Adrenal gland (tissue), 5 donors: ENCODE results near the gene EFCAB12.
"Not testable (repeated sequence)": the region's sequence is repeated elsewhere in the genome, so short reads cannot be mapped to it uniquely, and the experiment has no call there.

Experiments used
- POLR2A ChIP-seq, 2 donors: fragments of 450-650 bp; IDR thresholded peaks; one replicate each; pipeline ENCODE4 v1.6.1; 2017; ENCODE audit warnings: antibody characterized with exemption in 2 of 2, mild to moderate bottlenecking in 2 of 2, moderate library complexity in 1 of 2
- TF ChIP-seq, protein P1 (sequence below), 6 experiments: fragments of 450-650 bp in 4 of 6; fragments of 200-600 bp in 2 of 6; sonication (generic) in 1 of 6; IDR thresholded peaks; 1 replicate in 5 of 6; 2 replicates in 1 of 6; pipeline versions ENCODE4 v1.5.1 to v1.8.0; 2016 to 2021; ENCODE audit warnings: antibody characterized with exemption in 6 of 6, mild to moderate bottlenecking in 2 of 6, moderate library complexity in 1 of 6
- donor health status: DM: no; HTN: no; CAD: no.

DNA sequence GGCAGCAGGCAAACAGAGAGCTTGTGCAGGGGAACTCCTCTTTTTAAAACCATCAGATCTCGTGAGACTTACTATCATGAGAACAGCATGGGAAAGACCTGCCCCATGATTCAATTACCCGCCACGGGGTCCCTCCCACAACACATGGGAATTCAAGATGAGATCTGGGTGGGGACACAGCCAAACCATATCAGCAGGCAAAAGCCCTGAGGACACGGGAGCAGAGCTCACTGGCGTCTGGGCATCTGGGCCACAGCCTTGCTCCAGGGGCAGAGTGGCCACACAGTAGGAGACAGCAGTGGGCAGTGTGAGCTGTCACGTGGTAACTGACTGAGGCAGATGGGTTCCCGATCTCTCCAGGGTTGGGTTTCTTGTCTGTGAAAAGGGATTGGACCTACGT is 42.9 kb downstream of the EFCAB12 start:
- TF ChIP-seq, protein P1, sequence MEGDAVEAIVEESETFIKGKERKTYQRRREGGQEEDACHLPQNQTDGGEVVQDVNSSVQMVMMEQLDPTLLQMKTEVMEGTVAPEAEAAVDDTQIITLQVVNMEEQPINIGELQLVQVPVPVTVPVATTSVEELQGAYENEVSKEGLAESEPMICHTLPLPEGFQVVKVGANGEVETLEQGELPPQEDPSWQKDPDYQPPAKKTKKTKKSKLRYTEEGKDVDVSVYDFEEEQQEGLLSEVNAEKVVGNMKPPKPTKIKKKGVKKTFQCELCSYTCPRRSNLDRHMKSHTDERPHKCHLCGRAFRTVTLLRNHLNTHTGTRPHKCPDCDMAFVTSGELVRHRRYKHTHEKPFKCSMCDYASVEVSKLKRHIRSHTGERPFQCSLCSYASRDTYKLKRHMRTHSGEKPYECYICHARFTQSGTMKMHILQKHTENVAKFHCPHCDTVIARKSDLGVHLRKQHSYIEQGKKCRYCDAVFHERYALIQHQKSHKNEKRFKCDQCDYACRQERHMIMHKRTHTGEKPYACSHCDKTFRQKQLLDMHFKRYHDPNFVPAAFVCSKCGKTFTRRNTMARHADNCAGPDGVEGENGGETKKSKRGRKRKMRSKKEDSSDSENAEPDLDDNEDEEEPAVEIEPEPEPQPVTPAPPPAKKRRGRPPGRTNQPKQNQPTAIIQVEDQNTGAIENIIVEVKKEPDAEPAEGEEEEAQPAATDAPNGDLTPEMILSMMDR (IDR thresholded peaks at IDR 0.05) = not testable (repeated sequence)
- not testable (repeated sequence) for TF ChIP-seq POLR2A (IDR thresholded peaks at IDR 0.05)
